Measurements from ENCODE around the gene FOXL2NB.
"Not testable (repeated sequence)": the region's sequence is repeated elsewhere in the genome, so short reads cannot be mapped to it uniquely, and the experiment has no call there.

Gene FOXL2NB

DNA sequence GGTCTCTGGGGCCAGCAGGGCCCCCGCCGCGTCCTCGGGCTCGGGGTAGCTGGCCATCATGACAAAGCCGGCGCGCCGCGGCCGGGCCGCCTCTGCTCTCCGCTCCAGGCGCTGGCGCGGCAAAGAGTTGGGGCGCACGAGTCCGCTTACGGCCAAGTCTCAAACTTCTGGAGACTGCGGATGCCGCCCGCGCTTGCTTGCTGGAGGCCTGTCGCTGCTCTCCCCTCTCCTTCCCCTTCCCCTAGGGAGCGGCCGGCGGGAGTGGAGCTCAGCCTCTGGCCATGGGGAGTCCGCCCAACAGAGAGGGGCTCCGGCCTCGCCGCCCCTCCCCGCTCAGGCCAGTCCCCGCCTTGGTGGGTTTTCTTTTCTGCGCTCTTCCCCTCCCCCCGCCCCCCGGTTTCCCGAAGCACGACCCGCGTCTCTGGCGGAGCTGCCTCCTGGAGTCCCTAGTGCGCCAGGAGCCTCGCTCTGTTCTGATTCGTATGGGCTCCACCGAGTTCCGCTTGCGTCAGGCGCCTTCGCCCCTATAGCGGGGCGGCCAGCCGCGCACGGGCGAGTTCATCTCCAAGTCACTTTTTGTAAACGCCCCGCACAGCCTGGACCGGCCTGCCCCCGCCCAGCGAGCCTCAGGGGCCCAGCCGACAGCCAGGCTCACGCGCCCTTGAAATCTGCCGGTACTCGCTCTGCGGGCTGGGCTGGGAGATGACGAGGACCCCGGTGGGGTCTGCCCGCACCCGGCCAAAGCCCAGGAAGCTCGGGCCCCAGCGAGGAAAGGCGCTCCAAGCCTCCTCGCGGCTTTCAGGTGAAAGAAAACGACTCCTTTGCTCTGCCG is at the start of gene FOXL2NB, which contains the start of gene FOXL2:
Gene FOXL2NB, plus strand, starts transcription at position 555 of the 832 bp plus-strand sequence. Its CDS starts 148 bp downstream, at position 703.
Gene FOXL2, minus strand, starts transcription at position 475 of the 832 bp plus-strand sequence. Its CDS starts 415 bp downstream, at position 60.
- no peak for DNase-seq

DNA sequence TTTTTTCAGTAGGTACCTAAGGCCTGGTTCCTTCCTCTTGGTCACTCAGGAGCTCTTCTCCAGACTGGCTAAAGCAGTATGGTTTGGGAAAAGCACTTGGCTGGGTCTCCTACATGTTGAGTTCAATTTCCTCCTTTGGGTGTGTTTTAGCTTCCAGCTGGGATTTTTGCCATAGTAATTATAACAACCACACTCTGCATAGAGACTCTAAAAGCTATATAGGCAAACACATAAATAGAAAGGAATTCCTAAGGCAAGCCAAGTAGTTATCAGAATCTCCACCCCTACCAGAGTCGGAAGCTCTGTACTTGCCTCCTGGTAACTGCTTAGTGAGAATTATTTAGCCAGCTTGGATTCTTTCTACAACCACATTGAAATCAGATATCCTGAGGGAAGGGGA is 48.7 kb upstream of the FOXL2NB start:
- DNase-seq, result no peak

DNA sequence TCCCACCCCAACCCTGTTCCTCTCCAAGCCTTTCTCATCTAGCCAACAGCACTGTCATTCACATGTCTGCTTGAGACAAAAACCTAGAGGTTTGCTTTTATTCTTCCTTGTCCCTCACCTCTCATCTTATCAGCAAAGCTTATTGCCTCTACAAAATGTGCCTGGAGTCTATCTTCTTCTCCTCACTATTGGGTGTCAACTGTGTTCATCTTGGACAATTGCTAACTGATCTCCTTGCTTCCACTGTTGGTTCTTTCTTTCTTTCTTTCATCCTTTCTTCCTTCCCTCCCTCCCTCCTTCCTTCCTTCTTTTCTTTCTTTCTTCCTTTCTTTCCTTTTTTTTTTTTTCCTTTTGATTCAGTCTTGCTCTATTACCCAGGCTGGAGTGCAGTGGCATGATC is 48.3 kb upstream of the FOXL2NB start:
- no peak for DNase-seq

DNA sequence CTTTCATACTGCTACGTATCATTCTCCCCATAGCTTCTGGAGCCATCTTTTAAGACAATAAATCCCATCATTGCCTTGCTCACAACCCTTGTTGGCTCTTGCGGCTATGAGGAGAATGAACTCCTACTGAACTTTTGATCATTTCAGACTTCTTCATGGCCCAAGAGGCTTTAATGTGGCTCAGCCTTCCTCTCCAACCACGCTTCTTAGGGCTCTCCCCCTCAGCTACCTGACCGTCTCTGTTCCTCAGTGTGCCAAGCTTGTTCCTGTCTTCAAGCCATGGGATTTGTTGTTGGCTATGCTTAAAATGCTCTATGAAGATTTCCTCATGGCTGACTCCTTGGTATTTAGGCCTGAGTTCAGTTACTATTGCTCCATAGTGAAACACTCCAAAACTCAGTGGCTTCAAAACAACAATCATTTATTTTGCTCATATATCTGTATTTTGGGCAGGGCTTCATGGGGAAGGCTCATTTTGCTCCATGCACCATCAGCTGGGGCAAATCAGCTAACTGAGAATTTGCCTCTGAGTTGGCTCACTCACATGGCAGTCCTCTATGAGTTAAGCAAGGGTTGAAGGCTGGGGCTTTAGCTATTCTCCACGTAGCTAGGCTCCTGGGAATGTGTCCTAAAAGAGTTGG is 47.5 kb upstream of the FOXL2NB start:
- DNase-seq, result no peak

DNA sequence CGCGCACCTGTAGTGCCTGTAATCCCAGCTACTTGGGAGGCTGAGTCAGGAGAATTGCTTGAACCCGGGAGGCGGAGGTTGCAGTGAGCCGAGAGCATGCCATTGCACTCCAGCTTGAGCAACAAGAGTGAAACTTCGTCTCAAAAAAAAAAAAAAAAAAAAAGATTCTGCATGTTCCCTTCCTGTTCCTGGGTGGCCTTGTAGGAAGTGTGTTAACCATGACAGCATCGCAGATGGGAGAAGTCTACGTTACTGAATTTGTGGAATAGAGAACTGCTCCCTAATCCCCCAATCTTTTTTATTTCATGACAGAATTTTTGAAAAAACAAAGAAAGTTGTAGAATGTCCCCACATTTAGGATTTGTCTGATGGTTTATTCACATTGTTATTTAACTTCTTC is 45.5 kb upstream of the FOXL2NB start:
- DNase-seq, result no peak

GRCh38 chr3:138902171-138902570 is 44.8 kb upstream of the FOXL2NB start:
- no peak for DNase-seq

DNA sequence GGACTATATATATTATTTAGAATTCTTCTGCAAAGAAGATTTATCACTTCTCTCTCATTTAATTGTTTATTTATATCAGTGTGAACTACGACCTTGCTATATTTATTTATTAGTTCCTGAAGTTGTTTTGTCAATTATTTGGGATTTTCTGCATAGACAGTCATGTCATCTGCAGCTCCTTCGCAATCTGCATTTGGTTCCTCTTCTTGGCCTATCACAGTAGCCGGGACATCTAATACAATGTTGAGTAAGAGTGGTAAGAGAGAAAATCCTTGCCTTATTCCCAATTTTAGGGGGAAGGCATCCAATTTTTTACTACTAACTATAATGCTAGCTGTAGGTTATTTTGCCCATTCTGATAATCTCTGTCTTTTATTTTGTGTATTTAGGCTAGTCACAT is 39.5 kb upstream of the FOXL2NB start:
- no peak for DNase-seq

DNA sequence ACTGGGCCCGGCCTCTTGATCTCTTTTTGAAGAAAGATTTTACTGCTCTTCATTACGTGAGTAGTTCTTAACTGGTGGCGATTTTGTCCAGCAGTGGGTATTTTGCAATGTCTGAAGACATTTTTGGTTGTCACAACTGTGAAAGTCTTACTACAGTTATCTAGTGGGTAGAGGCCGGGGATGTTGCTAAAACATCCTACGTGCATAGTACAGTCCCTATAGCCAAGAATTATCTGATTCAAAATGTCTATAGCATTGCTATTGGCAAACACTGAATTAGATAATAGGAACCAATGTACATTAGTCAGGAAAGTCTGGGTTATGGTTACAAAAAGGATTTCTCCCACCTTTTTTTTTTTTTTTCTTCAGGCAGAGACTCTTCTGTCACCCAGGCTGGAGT is 38.2 kb upstream of the FOXL2NB start:
- no peak for DNase-seq

DNA sequence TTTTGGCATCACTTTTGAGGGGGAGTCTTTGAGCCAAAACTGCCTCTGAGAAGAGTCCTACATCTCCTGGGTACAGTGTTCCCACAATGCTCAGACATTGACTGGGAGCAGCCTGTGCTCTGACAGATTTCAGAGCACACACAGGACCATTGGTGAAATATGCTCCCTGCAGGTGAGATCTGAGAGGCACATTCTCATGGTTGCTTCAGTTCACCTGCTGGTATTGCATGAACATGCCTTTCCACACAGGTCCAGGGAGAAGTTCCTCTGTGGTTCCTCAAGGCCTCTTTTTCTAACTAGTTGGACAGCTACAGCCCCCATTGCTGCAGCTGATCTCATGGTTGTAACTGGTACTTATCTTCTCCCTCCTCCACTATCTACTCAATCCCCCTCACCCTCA is 37.1 kb upstream of the FOXL2NB start:
- DNase-seq, result no peak

- DNase-seq, result no peak
These were observed 35.4 kb upstream of the FOXL2NB start for GRCh38 chr3:138911621-138912020.

DNA sequence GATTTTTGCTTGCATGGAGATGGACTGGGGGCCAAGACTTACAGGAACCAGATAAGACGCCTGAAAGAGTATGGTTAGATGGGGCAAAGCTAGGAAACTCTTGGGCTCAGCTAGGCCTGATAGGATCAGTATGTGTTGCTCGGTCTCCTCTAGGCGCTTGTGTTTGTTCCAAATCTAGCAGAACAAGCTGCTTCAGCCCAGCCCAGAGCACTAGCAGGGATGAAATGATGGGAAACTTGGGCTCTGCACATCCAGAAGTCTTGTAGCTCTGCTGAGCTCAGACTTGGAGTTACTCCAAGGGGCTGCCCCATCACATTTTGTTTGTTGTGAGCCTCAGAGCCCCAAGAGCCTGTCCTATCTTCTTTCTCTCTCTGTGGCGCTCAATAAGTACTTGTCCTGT is 34.8 kb upstream of the FOXL2NB start:
- no peak for DNase-seq

DNA sequence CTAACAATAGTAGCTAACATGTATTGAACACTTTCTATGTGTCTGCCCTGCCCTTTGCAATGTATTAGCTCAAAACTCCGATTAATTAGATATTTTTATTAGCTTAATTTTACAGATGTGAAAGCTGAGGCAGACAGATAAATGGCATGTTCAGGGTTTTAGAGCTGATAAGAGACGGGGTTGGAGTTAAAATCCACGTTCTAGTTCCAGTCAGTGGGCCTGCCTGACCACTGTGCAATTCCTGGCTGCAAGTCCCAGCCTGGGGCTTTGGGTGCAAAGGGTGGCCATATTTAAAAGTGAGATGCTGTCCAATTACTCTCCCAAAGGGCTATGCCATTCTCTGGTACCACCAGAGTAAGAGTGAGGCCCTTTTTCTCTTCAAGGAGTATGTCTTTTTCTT is 33.3 kb upstream of the FOXL2NB start:
- DNase-seq, result no peak

DNA sequence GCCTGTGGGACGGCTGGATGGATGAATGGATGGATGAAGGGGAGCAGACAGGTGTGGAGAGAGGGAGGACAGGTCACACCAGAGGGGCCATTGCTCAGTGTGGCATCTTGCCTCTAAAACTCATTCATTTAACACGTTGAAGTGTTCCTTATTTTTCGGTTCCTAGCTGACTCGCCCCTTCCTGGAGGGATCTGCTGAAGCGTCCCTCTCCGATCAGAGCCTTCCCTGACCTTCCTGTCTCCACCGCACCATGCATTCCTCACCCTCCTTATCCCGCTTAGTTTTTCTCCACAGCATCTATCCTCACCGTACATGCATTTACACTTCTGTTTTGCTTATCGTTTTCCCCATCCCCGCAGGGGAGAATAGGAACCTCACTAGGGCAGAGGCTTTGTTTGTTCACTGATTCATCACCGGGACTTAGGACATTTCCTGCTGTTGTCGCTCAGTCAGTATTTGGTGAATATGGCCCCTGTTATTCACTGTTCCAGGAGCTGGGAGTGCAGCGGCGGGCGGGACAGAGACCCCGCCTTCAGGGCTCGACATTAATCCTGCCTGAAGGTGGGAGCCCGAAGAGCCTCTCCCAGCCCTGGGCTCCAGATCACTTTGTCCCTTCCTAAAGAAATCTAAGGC is 32.0 kb upstream of the FOXL2NB start:
- DNase-seq, result no peak

DNA sequence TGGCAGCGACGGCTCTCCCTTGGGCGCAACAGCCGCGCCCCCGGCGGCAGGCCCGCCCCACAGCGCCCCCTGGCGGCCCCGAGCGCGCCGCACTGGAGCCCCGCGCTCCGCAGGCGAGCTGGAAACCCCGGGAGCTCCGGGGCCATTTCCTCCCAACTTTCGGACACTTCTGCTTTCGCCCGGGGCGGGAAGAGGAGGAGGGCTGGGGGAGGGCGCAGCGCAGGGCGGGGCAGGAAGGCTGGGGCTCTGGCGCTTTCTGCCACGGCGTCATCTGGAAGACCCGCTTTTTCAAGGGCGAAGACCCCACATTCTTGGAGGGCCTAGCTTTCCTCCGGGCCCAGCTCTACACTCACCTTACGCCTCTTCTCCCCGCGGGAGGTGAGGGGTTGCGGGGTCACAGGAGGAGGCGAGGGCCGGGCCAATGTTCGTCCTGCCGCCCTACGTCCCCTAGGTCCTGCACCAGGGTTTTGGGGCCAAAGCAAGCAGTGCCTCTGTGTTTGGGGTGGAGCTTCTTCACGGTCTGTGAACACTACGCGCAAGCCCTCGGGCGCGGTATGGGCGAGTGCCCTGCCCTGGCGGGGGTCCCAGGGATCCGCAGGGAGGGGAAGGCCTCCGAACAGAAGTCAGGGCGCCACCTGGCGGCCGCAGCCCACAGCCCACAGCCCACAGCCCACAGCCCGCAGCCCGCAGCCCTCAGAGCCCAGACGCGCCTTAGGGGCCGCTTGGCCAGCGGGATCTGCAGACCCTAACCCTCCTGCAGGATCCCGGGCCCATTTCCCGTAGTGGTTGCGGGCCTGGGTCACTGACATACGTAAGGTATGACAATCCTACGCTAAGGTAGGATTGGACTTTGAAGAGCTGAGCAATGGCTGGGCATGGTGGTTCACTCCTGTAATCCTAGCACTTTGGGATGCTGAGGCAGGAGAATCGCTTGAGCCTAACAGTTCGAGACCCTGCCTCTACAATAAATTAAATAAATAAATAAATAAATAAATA is 31.2 kb upstream of the FOXL2NB start:
- peak; percentile 55 to 79 for DNase-seq

DNA sequence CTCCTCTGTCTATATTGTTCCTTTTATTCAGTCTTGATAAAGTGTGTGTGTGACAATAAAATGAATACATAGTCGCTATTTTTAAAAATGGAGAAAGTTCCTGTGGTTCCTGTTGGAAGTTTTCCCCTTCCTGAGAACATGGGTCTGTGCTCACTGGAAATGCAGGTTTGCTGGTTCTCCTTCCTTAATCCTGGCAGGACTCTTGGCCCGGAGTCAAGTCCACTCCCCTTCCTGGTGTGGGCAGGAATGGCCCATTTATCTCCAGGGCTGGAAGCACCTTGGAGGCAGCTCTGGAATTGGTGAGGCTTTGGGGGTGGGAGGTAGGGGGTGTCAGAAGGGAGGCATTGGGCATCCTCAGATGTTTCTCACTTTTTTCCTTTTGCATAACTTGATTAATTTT is 30.2 kb upstream of the FOXL2NB start:
- no peak for DNase-seq

GRCh38 chr3:138919325-138919724 is 27.7 kb upstream of the FOXL2NB start:
- DNase-seq, result no peak

GRCh38 chr3:138921316-138922292 is 25.4 kb upstream of the FOXL2NB start:
- no peak for DNase-seq

GRCh38 chr3:138922400-138922799 is 24.6 kb upstream of the FOXL2NB start:
- not testable (repeated sequence) for DNase-seq

DNA sequence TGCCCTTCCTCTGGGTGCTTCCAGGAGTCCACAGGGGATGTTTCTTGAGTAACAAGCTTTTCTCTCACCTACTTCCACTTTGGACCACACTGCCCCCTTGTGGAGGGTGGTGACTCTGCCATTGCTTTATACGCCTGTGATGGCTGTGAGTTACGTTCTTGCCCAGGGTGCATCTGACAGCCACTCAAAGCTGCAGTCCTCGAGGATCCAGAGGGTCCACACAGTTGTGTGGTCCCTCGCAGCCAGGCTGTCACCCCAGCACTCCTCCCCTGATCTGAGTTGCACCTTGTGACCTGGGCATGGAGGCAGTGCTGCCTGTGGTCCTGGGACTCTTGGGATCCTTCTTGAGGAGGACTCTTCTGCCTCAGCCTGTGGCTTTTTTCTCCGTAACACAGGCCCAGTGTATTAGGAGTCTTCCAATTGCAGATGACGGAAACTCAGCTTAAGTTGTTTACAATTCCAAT is 23.5 kb upstream of the FOXL2NB start:
- peak; percentile 51 to 67 for DNase-seq

DNA sequence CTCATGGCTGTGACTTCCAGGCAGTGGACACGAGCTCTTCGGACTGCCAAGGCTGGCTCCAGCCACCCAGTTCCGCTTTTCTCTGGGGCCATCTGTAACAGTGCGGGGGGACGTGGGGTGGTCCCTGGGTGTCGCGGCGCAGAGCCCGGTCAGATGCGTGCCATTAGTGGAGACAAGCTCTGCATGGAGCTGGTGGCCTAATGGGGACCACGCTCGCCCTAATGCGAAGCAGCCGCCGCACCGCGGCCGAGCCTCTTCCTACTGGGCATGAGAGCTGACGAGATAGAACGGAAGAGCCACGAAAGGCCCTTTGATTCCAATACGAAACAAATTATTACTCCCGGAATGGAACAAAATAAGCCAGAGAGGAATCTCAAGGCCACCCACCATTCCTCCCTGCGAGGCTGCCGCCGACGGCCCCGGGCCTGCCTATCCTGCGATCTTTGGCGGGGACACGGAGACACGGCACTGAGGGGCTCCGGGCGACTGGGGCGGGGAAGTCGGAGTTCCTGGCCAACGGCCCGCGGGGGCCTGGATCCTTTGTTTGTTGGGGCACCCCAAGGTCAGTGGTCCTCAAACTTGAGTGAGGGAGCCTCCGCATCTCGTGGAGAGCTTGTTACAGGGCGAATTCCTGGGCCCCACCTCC is 18.2 kb upstream of the FOXL2NB start:
- no peak for DNase-seq
